GM19239 (cell line): ENCODE measurements around the gene EBPL.

Experiments
- DNase-seq: peaks from one replicate; pipeline ENCODE4 v3.0.0; 2011; ENCODE audit warnings: low spot score; ENCODE audit not compliant: insufficient read length
- FAIRE-seq: peaks from 2 replicates; lab custom pipeline; 2011; peaks lifted over from hg19 to GRCh38; lab: Jason Lieb, UNC

Gene EBPL

GRCh38 chr13:49678191-49678914, 12.9 kb downstream of the EBPL start:
- no peak for FAIRE-seq

GRCh38 chr13:49676581-49677298, 14.5 kb downstream of the EBPL start:
- no peak for FAIRE-seq

More at GRCh38 chr13:49678191-49678914, 12.9 kb downstream of the EBPL start:
- DNase-seq: no peak

GRCh38 chr13:49670828-49671227, 20.5 kb downstream of the EBPL start:
- DNase-seq (no peak), FAIRE-seq (no peak)

More at GRCh38 chr13:49676581-49677298, 14.5 kb downstream of the EBPL start:
- no peak for DNase-seq

GRCh38 chr13:49669735-49670309, 21.5 kb downstream of the EBPL start:
- DNase-seq (no peak), FAIRE-seq (peak; percentile 78)

GRCh38 chr13:49667773-49668172, 23.5 kb downstream of the EBPL start:
- no peak for FAIRE-seq
- DNase-seq: no peak

GRCh38 chr13:49664606-49665005, 26.7 kb downstream of the EBPL start:
- no peak for DNase-seq
- no peak for FAIRE-seq

GRCh38 chr13:49657241-49657641, 34.0 kb downstream of the EBPL start:
- DNase-seq: no peak

GRCh38 chr13:49655906-49656305, 35.4 kb downstream of the EBPL start:
- FAIRE-seq (no peak), DNase-seq (no peak)

More at GRCh38 chr13:49657241-49657641, 34.0 kb downstream of the EBPL start:
- FAIRE-seq: no peak

- DNase-seq (no peak), FAIRE-seq (no peak)
These were observed 37.3 kb downstream of the EBPL start for GRCh38 chr13:49654011-49654410.

- FAIRE-seq (no peak), DNase-seq (no peak)
These were observed 37.8 kb downstream of the EBPL start for GRCh38 chr13:49653478-49653877.

GRCh38 chr13:49652355-49653305, 38.7 kb downstream of the EBPL start:
- DNase-seq (no peak), FAIRE-seq (no peak)

- no peak for FAIRE-seq
- DNase-seq: no peak
These were observed 39.5 kb downstream of the EBPL start for GRCh38 chr13:49651570-49652354.

GRCh38 chr13:49649963-49650312, 41.3 kb downstream of the EBPL start:
- DNase-seq: no peak
- no peak for FAIRE-seq

- DNase-seq (no peak), FAIRE-seq (no peak)
These were observed 41.9 kb downstream of the EBPL start for GRCh38 chr13:49649244-49649962.

- no peak for DNase-seq
- no peak for FAIRE-seq
These were observed 44.6 kb downstream of the EBPL start for GRCh38 chr13:49646688-49647087.

GRCh38 chr13:49645451-49645850, 45.8 kb downstream of the EBPL start:
- DNase-seq (no peak), FAIRE-seq (no peak)

- DNase-seq: no peak
- FAIRE-seq: no peak
These were observed 48.1 kb downstream of the EBPL start for GRCh38 chr13:49643035-49643646.

GRCh38 chr13:49641801-49642291, 49.4 kb downstream of the EBPL start:
- no peak for DNase-seq
- no peak for FAIRE-seq
